SW480 (cell line): ENCODE measurements around the gene GLYR1.
"Not testable (repeated sequence)": the region's sequence is repeated elsewhere in the genome, so short reads cannot be mapped to it uniquely, and the experiment has no call there.

Experiments used
- DNase-seq: peaks from one replicate; pipeline ENCODE4 v3.0.0-alpha.2; 2016; ENCODE audit warnings: low spot score

The GLYR1 gene

GRCh38 chr16:4787627-4788482 lies 59.2 kb downstream of the GLYR1 start, which contains the start of gene SEPTIN12:
SEPTIN12 (minus strand) TSS chr16:4788345; CDS start chr16:4787645, 700 bp downstream.
- no peak for DNase-seq

GRCh38 chr16:4787068-4787467 lies 60.0 kb downstream of the GLYR1 start:
- no peak for DNase-seq

- no peak for DNase-seq
These were observed 61.2 kb downstream of the GLYR1 start for GRCh38 chr16:4785758-4786433.

GRCh38 chr16:4784444-4784987 lies 62.6 kb downstream of the GLYR1 start:
- not testable (repeated sequence) for DNase-seq

GRCh38 chr16:4783951-4784336 lies 63.1 kb downstream of the GLYR1 start:
- no peak for DNase-seq

GRCh38 chr16:4783251-4783950 lies 63.7 kb downstream of the GLYR1 start:
- DNase-seq: no peak

- DNase-seq: peak; percentile 45
These were observed 66.9 kb downstream of the GLYR1 start for GRCh38 chr16:4780235-4780634.

GRCh38 chr16:4778050-4778392 lies 69.1 kb downstream of the GLYR1 start:
- no peak for DNase-seq

- DNase-seq: no peak
These were observed 69.6 kb downstream of the GLYR1 start for GRCh38 chr16:4777339-4778049.

- no peak for DNase-seq
These were observed 70.9 kb downstream of the GLYR1 start for GRCh38 chr16:4776141-4776705.

GRCh38 chr16:4775005-4775404 lies 72.1 kb downstream of the GLYR1 start:
- no peak for DNase-seq

- no peak for DNase-seq
These were observed 74.7 kb downstream of the GLYR1 start for GRCh38 chr16:4772351-4772750.

GRCh38 chr16:4771646-4772045 lies 75.4 kb downstream of the GLYR1 start:
- DNase-seq: no peak

GRCh38 chr16:4769306-4769638 lies 77.8 kb downstream of the GLYR1 start:
- no peak for DNase-seq

GRCh38 chr16:4768549-4769305 lies 78.4 kb downstream of the GLYR1 start:
- DNase-seq: peak; percentile 92

GRCh38 chr16:4767872-4768548 lies 79.1 kb downstream of the GLYR1 start:
- peak; percentile 16 for DNase-seq

- DNase-seq: peak; percentile 95
These were observed 80.0 kb downstream of the GLYR1 start, which contains the start of gene ZNF500 for GRCh38 chr16:4766875-4767628. ZNF500 (minus strand) TSS chr16:4767162; CDS start chr16:4765978, 1,184 bp downstream.

GRCh38 chr16:4765511-4766474 lies 81.3 kb downstream of the GLYR1 start:
- no peak for DNase-seq
